ENCODE data around the gene ALPL.
"Not testable (repeated sequence)": the region's sequence is repeated elsewhere in the genome, so short reads cannot be mapped to it uniquely, and the experiment has no call there.

ALPL gene

DNA sequence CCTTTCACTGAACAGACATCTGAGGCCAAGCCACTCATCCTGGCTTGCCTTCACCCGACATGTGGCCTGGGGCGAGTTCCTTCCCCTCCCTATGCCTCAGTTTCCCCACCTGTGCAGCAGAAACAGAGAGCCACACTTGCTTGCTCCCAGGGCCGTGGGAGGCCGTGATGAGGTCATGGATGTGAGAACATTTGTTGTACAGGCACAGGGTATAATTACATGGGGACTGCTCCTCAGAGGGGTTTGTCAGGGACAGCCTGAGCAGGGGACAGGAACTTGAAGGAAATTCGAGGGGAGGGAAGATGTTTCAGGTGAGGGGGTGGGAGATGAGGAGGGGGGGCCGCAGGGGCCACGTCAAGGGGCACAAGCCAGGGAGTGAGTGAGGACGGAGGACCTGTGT is 56.1 kb downstream of the ALPL start:
- TF ChIP-seq EZH2phosphoT487 (IDR thresholded peaks at IDR 0.05; ENCODE audit: low read depth), result no peak
- TF ChIP-seq, protein P1, sequence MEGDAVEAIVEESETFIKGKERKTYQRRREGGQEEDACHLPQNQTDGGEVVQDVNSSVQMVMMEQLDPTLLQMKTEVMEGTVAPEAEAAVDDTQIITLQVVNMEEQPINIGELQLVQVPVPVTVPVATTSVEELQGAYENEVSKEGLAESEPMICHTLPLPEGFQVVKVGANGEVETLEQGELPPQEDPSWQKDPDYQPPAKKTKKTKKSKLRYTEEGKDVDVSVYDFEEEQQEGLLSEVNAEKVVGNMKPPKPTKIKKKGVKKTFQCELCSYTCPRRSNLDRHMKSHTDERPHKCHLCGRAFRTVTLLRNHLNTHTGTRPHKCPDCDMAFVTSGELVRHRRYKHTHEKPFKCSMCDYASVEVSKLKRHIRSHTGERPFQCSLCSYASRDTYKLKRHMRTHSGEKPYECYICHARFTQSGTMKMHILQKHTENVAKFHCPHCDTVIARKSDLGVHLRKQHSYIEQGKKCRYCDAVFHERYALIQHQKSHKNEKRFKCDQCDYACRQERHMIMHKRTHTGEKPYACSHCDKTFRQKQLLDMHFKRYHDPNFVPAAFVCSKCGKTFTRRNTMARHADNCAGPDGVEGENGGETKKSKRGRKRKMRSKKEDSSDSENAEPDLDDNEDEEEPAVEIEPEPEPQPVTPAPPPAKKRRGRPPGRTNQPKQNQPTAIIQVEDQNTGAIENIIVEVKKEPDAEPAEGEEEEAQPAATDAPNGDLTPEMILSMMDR (IDR thresholded peaks at IDR 0.05; ENCODE audit: low read depth, low read length), result no peak
- Histone ChIP-seq H3K9ac (ENCODE audit: low read length) (no peak overlapping the region), H4K20me1 (ENCODE audit: insufficient read depth, low read length) (no peaks in the 10 kb centered on the region), H3K27me3 (ENCODE audit: low read depth, low read length) (no peaks in the 10 kb centered on the region), H3K4me2 (ENCODE audit: low read length) (no peak overlapping the region), H3K4me1 (ENCODE audit: low read length) (no peaks in the 10 kb centered on the region), H3K27ac (ENCODE audit: low read length) (no peak overlapping the region), H3K79me2 (ENCODE audit: low read length) (no peaks in the 10 kb centered on the region), H3K9me3 (ENCODE audit: insufficient read depth, low read length) (no peaks in the 10 kb centered on the region), H3K4me3 (ENCODE audit: low read length) (no peak overlapping the region), H3K36me3 (replicated peaks; ENCODE audit: low read depth, low read length) (no peaks in the 10 kb centered on the region), H2AFZ (ENCODE audit: low read depth, low read length) (no peak overlapping the region)

DNA sequence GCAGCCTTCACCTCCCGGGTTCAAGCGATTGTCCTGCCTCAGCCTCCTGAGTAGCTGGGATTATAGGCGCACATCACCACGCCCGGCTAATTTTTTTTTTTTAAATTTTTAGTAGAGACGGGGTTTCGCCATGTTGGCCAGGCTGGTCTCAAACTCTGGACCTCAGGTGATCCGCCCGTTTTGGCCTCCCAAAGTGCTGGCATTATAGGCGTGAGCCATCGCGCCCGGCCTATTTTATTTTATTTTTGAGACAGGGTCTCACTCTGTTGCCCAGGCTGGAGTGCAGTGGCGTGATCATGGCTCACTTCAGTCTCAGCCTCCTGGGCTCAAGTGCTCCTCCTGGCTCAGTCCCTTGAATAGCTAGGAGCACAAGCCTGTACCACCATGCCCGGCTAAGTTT is 57.1 kb downstream of the ALPL start:
- H4K20me1 ChIP-seq (ENCODE audit: insufficient read depth, low read length); H3K4me3 ChIP-seq (ENCODE audit: low read length); H3K4me2 ChIP-seq (ENCODE audit: low read length); H3K36me3 ChIP-seq (replicated peaks; ENCODE audit: low read depth, low read length); H2AFZ ChIP-seq (ENCODE audit: low read depth, low read length); H3K4me1 ChIP-seq (ENCODE audit: low read length); H3K79me2 ChIP-seq (ENCODE audit: low read length); H3K27me3 ChIP-seq (ENCODE audit: low read depth, low read length); H3K9me3 ChIP-seq (ENCODE audit: insufficient read depth, low read length); H3K27ac ChIP-seq (ENCODE audit: low read length); H3K9ac ChIP-seq (ENCODE audit: low read length): not testable (repeated sequence)

DNA sequence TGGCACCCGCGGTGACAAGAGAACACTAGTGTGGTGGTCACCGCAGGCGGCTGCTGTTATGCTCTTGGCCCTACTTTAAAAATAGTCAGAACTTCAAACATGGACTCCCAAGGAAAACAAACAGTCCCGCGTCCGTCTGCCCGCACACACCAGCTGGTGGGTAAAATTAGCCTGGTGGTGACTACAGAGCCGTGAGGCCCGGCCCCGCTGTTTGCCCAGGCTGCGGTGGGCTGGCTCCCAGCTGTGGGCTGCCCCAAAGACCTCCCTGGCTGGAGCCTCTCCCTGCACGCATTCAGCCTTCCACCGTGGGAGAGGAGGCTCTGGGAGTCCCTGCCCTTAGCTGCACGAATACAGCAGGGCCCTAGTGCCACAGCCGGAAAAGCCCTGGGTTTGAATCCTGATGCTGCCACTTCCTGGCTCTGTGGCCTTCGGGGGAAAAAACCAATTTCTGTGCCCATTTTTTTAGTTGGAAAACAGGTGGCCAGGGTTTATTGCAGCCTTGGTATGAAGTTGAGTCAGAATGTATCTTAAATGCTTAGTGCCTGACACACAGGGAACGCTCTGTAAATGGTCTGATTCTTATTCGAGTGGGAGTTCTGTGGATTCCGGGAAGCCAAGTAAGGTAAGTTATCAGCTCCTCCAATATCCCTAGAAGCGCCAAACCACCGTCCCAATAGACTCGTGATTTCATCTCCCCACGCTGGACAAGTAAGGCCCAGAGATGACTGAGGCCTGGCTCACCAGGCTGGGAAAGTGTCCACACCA is 58.2 kb downstream of the ALPL start:
- H3K4me1 ChIP-seq (ENCODE audit: low read length), result no peaks in the 10 kb centered on the region
- no peak overlapping the region for H2AFZ ChIP-seq (ENCODE audit: low read depth, low read length)
- H3K36me3 ChIP-seq (replicated peaks; ENCODE audit: low read depth, low read length), result no peaks in the 10 kb centered on the region
- H3K9me3 ChIP-seq (ENCODE audit: insufficient read depth, low read length), result no peaks in the 10 kb centered on the region
- no peak overlapping the region for H3K27ac ChIP-seq (ENCODE audit: low read length)
- H3K4me2 ChIP-seq (ENCODE audit: low read length), result no peak overlapping the region
- no peaks in the 10 kb centered on the region for H3K79me2 ChIP-seq (ENCODE audit: low read length)
- H3K9ac ChIP-seq (ENCODE audit: low read length), result no peak overlapping the region
- H3K27me3 ChIP-seq (ENCODE audit: low read depth, low read length), result no peaks in the 10 kb centered on the region
- TF ChIP-seq, protein P1 (IDR thresholded peaks at IDR 0.05; ENCODE audit: low read depth, low read length), result no peak
- TF ChIP-seq EZH2phosphoT487 (IDR thresholded peaks at IDR 0.05; ENCODE audit: low read depth), result no peak
- no peaks in the 10 kb centered on the region for H4K20me1 ChIP-seq (ENCODE audit: insufficient read depth, low read length)
- H3K4me3 ChIP-seq (ENCODE audit: low read length), result no peak overlapping the region

DNA sequence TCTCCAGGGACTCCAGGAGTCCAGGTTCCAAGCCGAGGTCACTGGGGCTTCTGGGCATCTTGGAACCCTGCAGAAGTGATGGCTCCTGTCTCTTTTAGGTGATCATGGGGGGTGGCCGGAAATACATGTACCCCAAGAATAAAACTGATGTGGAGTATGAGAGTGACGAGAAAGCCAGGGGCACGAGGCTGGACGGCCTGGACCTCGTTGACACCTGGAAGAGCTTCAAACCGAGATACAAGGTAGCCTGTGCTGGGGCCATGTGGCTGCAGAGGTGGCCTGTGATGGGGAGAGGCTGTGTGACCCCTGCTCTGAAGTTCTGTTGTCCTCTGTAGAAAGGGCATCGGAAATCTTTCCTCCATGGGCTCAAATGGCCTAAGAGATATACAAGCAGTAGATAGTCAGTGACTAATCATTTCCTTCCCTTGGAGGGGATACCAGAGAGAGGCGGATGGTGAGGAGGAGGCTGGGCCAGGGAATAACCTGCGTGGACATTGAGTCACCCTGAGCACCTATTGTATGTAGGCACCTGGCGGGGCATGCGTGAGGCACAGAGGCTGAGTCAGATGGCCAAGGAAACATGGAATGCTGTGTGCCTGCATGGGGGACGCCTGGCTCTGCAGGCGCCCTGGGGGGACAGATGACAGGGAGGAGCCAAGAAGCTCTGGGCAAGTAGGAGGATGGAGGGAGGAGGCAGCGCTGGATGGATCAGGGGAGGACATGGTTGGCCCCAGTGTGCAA is 59.0 kb downstream of the ALPL start:
- Histone ChIP-seq H3K79me2 (ENCODE audit: low read length) (no peaks in the 10 kb centered on the region), H3K4me3 (ENCODE audit: low read length) (no peak overlapping the region), H3K9ac (ENCODE audit: low read length) (no peak overlapping the region), H3K9me3 (ENCODE audit: insufficient read depth, low read length) (no peaks in the 10 kb centered on the region), H3K27me3 (ENCODE audit: low read depth, low read length) (no peaks in the 10 kb centered on the region), H3K36me3 (replicated peaks; ENCODE audit: low read depth, low read length) (no peaks in the 10 kb centered on the region), H4K20me1 (ENCODE audit: insufficient read depth, low read length) (no peaks in the 10 kb centered on the region), H2AFZ (ENCODE audit: low read depth, low read length) (no peak overlapping the region), H3K27ac (ENCODE audit: low read length) (no peak overlapping the region), H3K4me2 (ENCODE audit: low read length) (no peak overlapping the region), H3K4me1 (ENCODE audit: low read length) (no peaks in the 10 kb centered on the region)
- TF ChIP-seq, protein P1 (IDR thresholded peaks at IDR 0.05; ENCODE audit: low read depth, low read length), result no peak
- no peak for TF ChIP-seq EZH2phosphoT487 (IDR thresholded peaks at IDR 0.05; ENCODE audit: low read depth)

Measured in OCI-LY3 (cell line).